GM11168 (cell line): ENCODE measurements around the gene NTM.
"Not testable (repeated sequence)": the region's sequence is repeated elsewhere in the genome, so short reads cannot be mapped to it uniquely, and the experiment has no call there.

Source experiments
- in situ Hi-C: fragments of 300-500 bp; cut with MboI; formaldehyde crosslinking; loops from one replicate; pipeline ENCODE4 v1.12.0; 2022; ENCODE audit warnings: low sequenced_read_pairs; ENCODE audit not compliant: unreplicated experiment

Gene NTM

DNA sequence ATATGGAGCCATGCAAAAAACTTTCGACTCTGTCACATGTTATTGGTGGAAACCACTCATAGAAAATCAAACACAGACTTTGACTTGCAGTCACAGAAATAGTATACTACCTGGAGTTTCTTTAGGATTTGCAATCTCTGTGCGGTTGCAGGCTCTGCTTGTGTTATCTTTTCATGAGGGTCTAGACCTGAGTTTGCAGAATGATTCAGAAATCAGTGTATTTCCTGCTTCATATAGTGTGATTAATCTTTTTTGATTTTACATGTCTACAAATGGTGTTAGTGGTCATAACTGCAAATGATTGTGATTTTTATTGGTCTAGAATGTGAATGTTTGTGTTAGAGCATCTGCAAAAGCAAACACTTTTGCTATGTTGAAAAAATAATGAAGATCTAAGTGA is 690.2 kb downstream of the NTM start:
- in situ Hi-C loops = no loop called here

DNA sequence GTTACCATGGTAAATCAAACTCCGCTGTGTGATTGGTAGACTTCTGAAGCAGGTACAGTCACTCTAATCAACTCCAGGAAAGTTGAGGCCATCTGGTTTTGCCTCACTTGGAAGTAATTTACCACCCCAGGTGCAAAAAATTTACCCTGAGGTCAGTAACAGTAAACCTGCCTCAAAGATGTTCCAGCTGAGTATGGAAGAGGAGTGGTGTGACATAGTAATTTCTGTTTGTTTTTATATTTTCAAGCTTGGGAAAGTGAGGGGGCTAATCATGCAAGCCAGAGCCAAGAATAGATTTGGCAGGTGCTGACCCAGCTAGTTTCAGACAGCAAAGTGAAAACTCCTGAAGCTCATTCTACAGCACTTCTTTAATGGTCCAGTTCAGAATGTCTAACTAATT is 691.6 kb downstream of the NTM start:
- in situ Hi-C loops = no loop called here

DNA sequence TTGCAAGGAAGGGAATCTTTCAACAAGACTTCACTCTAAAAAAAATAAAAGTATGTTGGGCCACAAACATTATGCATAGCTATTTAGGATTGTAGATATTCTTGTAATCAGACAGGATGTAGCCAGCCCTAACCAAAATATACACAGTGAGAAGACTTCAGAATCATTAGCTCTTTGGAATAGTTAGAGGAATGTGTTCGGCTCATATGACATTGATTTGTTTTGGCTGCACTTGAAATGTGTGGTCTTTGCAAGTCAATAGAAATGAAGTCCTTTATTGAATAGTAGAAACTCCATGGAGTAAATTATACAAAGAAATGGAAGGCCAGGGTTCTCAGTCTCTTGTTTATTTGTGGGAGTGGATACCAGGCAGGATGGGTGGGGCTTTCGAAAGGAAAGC is 692.1 kb downstream of the NTM start:
- in situ Hi-C loops = no loop called here

DNA sequence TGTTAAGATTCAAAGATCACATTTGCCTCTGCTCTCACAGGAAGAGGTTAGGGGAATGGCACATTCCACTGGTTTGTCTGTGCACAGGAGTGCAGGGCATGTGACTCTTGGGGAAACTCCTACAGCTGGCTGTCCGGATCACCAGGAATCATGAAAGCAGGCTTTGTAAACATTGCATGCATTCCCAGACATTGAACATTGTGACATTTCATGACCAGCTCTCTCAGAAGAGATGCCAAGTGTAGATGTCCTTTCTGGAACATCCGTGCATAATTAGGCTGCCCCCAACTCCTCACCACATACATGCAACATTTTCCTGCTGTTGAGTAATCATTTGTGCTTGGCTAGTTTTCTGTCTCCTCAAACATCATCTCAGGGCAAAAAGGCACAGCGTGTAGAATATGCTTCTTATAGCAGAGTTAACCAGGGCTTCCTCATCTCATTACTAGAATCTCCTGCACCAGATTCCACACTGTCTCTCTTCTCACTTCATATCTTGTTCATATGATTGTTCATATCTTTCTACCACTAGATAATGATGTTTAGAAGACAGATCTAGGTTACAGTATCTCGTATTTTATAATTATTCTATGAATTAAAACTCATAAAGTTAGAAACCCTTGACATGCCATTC is 694.7 kb downstream of the NTM start:
- in situ Hi-C loops = no loop called here

DNA sequence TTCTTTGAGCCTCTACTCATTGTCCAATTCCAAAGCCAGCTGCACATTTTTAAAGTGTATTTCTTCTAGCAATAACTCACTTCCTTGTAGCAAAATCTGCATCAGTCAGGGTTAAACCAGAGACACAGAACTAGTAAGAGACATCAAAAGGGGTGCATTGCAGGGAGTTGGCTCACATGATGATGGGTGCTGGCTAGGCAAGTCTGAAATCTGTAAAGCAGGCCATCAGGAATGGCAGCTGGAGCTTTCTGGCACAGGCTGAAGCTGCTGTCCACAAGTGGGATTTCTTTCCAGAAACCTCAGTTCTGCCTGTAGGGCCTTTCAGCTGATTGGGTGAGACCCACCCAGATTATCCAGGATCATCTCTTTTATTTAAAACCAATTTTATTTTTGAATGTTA is 698.1 kb downstream of the NTM start:
- in situ Hi-C loops = no loop called here

DNA sequence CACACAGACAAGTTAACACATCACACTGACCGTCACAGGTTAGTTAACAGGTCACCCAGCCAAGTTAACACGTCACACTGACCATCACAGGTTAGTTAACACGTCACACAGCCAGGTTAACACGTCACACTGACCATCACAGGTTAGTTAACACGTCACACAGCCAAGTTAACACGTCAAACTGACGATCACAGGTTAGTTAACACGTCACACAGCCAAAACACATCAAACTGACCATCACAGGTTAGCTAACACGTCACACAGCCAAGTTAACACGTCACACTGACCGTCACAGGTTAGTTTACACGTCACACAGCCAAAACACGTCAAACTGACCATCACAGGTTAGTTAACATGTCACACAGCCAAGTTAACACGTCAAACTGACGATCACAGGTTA is 699.2 kb downstream of the NTM start:
- in situ Hi-C loops = not testable (repeated sequence)

DNA sequence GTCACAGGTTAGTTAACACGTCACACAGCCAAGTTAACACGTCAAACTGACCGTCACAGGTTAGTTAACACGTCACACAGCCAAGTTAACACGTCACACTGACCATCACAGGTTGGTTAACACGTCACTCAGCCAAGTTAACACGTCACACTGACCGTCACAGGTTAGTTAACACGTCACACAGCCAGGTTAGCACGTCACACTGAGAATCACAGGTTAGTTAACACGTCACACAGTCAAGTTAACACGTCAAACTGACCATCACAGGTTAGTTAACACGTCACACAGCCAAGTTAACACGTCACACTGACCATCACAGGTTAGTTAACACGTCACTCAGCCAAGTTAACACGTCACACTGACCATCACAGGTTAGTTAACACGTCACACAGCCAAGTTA is 700.5 kb downstream of the NTM start:
- in situ Hi-C loops = not testable (repeated sequence)

DNA sequence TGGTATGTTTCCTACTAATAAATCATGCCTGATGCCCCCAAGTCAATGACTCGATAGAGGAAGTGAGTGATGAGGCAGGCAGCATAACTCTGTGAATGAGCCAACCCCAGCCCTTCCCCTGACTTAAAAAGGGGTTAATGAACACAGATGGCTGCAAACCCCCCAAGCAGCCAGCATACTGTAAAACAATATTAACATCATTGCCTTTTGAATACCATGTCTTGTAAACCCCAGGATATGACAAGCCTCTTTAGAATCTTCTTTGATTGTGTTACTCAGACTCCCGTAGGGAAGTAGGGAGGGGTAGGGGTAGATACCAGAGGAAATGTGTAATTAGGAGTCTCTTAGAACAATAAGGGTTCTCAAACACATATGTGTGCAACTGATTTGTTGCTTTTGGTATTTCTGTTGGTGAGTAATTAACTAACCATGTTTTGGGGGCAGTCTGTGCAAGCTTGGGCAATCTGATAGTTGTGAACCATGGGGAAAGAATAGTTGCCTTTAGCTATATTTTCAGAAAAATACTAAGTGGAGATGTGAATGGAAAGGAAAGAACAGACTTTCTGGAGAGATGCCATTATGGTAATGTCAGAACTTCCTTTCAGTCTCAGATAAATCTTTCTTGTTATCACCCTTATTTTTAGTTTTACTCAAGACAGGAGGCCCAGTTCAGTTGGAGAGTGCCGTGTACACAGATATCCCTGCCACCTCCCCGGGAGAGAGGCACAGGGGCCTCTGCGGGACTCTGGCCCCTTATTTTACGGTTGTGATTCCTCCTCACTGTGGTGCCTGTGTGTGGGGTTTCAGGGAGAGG is 701.8 kb downstream of the NTM start:
- in situ Hi-C loops = no loop called here

DNA sequence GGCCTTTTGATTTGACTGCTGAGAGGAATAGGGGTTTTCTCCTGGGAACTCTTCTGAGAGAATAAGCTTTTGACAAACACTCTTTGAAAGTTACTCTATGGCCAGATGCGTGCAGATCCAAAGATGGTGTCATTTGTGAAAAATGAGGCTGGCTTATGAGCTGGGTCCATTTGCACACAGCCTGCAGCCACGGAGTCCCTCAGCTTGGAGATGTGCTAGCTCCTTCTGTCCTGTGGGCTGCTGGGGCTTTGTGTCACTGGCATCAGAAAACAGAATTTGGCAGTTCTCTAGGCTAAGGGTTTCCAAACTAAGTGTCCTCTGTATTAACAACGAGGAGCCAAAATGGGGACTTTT is 702.4 kb downstream of the NTM start:
- in situ Hi-C loops = no loop called here

DNA sequence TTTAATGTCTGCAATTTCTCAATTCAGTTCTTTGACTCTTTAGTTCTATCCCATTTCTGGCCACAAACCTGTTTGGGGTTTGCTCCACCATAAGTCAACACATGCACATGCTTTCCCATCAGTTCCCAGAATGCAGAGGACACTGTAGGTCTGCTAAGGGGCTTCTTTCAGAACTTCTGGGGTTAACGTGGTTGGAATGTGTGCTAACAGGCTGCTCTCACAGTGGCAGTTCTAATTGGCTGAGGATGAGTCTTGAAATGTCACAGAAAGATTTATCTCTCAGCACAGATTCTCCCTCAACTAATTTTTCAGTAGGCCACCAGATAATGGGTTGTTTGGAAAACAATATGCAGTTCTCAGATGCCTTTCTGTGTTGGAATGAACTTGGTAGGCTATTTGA is 703.4 kb downstream of the NTM start:
- in situ Hi-C loops = no loop called here

DNA sequence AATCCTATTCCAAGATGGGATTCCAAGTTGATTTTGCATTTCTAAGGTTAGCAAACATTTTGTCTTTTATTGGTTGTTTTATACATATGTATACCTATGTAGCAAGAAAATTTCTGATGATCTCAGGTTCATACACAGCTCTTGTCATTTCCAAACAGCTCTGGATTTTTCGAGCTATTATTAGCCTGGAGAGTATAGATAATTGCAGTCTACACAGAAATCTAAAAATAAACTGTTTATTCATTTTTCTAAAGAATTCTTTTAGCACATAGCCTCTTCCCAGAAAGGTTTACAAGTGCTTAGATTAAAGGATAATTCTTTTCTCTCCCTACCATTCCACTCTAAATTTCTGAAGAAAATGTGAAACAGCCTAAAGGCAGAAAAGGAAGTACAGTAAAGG is 705.0 kb downstream of the NTM start:
- in situ Hi-C loops = no loop called here

DNA sequence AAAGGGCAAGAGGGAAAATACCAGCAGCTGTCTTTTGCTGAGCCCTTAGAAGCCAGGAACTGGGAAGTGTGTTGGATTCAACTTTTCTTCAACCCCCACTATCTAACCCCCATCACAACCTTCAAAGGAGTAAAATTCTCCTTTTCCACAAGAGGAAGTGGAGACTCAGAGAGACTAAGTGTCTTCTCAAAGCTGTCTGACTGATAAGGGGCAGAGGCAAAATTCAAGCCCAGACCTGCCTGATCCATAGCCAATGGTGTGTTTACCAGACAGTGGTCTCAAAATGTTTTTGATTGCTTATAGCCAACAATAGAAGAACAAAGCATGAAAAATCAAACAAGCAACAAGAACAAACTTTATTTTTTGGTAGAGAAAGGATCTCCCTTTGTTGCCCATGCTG is 707.0 kb downstream of the NTM start:
- in situ Hi-C loops = no loop called here

DNA sequence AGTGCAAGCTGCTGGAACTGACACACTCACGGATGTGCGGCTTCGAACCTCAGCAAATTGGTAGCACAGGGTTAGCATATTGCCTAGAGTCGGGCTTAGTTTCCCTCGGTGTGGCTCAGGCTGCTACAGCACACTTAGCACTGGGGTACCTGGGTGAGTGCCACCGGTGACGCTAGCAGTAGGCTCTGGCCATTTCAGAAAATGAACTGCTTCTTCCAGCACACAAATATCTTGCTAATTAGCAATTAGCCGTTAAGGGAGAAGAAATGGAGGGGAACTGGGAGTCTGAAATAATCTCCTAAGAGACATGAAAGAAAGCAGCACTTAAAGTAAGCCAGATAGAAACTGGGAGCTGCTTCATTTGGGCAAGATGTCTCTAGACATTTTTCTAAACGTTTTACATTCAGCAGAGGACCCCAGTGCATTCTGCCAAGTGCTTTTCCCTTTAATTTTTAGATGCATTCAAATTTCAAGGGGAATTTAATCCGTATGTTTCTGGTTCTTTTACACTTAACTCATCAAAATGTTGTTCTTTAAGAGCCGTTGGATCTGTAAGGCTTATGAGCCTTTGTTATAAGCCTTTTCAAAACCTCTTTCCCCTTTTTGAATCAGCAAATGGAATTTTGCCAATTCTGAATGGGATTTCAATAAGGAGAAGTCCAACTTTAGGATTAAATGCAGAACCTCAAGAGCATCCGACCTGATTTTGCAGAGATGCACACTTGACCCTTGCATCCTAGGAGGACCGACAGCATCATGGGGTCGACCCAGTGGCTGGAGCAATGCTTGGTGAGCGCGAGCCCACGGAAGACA is 708.1 kb downstream of the NTM start:
- in situ Hi-C loops = no loop called here

DNA sequence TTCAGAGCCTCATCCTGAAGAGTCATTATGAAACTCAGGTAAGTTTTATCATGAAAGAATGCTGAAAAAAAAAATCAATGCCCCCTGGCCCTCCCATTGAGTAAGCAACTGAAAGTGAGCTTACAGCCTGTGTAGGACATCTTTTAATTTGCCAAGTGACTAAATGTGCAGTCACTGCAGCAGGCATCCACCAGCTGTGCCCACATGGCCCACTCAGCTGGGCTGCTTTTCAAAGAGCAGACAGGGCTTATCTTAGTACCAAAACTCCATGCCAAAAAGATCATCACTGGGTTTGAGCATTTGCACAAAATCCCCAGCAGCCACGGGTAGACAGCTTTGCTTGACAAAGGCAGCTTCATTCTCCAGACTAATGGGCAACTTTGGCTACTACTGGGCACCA is 709.7 kb downstream of the NTM start:
- in situ Hi-C loops = no loop called here

DNA sequence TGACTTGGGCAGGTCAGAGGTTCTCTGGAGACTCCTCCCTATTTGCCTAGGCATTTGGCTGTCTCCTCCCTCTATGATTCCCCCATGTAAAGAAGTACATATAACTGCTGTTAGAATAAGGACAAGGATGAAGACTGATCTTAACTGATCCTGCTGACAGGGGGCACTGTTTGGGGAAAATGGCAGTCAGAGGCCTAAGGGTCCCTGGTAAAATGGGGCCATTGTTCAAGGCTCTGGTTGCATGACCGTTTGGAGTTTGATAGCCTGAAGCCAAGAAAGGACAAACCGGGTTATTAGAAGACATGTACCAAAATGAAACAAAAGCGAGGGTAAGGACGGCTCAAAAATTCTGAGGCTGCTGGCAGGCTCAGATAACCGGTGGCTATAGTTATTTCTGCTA is 712.2 kb downstream of the NTM start:
- in situ Hi-C loops = no loop called here

DNA sequence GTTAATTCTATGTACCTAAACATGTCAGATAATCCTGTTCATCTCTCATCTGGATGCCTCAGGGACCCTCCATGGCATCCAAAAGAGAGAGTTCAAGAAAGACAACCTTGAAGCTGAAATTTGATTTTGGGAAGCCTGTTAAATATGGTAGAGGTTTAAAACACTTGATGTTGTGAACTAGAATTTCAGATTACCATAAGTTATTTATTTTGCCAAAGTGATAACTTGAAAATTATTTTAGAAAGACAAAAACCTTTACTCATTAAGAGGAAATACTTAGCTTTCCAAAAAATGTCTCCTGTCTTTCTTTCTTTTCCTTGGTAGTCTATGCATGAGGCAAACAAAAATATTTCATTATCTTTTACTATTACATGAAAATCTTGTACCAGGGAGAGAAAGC is 714.0 kb downstream of the NTM start:
- in situ Hi-C loops = no loop called here

DNA sequence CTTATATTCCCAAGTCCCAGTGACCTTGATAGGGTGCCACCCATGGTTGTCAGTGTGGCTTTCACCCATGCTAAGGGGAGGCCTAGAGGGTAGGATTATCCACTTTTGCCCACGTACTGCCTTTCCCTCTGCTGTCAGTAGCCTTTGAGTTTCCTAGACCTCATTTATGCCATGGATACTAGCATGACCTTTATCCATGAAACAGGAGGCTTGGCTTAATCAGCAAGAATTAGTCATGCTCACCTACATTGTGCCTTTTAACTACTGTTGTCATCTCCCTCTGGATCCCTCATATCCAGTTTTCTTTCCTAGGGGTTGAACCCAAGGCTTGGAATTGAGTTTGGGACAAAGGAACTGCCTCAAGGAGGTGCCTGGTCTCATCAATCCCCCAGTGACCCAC is 716.7 kb downstream of the NTM start:
- in situ Hi-C loops = no loop called here

DNA sequence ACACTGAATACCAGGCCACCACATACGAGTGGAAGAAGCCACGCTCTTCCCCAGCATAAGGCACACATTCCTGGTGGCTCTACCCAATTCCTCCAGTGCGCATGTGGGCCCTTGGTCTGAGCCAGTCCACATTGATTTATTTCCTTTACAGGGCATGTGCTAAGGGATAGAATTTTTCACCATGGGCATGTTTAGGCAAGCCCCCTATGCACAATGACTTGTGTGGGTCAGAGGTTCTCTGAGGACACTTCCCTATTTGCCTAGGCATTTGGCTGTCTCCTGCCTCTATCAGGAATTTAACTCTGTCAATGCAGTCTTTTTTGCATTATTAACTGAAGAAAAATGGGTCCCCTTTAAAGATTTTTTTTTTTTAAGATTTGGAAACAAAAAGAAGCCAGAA is 718.1 kb downstream of the NTM start:
- in situ Hi-C loops = no loop called here

DNA sequence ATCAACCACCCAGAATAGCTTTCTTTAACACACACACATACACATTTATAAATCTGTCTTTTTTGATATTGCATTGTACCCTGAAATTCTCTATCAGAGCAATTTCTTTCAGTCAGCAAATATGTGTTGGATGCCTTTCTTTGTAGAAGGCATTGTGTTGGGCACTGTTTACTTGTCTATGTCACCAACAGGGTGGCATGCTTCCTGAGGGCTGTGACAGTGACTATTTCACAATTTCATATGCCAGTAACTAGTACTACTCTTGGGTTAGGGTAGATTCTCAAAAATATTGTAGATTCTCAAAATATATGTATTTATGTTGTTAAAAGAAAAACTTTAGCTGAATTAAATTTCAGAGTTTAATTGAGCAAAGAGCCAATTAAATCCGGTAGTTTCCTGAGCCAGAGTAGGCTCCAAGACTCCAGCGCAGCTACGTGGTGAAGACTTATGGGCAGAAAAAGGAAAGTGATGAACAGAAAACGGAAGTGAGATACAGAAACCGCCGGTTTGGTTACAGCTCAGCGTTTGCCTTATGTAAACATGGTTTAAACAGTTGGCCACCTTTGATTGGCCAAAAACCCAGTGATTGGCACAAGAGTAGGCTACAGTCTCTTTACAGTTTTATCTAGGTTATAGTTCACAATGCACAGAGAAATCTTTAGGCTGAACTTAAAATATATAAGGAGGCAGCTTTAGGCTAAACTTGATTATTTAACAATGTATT is 723.3 kb downstream of the NTM start:
- in situ Hi-C loops = no loop called here

DNA sequence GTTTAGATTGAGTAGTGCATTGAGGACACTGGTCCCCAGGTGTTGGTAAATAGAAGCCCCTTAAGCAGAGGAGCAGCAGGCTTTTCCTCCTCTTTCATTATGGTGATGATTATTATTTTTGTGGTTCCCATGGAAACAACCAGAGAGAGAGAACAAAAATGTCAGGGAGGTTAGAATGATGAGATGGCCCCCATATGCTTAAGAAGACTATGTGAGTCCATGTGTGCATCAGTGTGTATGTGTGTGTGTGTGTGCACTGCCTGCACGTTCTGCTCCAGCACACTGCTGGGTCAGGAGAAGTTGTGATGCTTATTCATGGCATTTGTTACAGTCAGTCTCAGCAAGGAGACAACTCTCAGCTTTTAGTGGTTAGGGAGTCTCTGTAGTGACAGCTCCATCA is 724.2 kb downstream of the NTM start:
- in situ Hi-C loops = no loop called here
